ENCODE data around the gene SGK1. TPM values are rescaled to one million over a fixed set of nuclear protein-coding genes. Genes with fewer than 3 reads are reported as not detected.

The SGK1 gene
- total and polyA plus RNA-seq, 2 donors (not counting 1 experiment from before 2014, with no cell fraction given), result 37.3 to 57.8 TPM

DNA sequence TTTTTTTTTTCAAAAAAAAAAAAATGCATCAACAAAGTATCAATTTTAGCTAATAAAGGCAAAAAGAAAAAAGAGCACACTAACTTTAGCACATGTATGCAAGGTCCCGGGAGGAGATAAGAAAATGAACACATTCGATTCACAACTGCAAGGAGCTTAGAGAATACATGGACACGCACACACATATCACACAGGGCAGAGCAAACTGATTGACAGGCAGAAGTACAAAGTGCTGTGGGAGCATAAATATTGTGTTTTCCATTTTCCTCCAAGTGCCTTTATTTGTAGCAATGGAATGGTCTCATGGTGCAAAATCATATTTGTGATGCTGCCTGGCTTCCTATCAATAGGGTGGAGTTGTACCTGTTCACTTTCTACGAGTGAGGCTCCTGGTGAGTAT lies 63.8 kb downstream of the SGK1 start:
- no peak overlapping the region for H3K4me3 ChIP-seq (ENCODE audit: control extremely low read depth in 1 of 5, extremely low read depth in 1 of 5, insufficient read depth in 1 of 5, low read depth in 2 of 5, low read length in 4 of 5)
- Mint-ChIP-seq H3K27me3 (no peaks in the 10 kb centered on the region), H3K9me3 (ENCODE audit: insufficient read depth) (no peaks in the 10 kb centered on the region), H3K4me3 (no peak overlapping the region), H3K27ac (no peak overlapping the region), H3K4me1 (peaks cover 7% of the 10 kb centered on the region)
- no peak for DNase-seq
- H2AFZ ChIP-seq (ENCODE audit: insufficient read depth, low read depth, low read length, poor library complexity, severe bottlenecking), result no peak overlapping the region
- no peak overlapping the region for H3K9ac ChIP-seq (ENCODE audit: low read length)
- no peaks in the 10 kb centered on the region for H3K36me3 ChIP-seq (replicated peaks in 1 of 2; ENCODE audit: control extremely low read depth in 1 of 2, control insufficient read depth in 1 of 2, extremely low read depth in 1 of 2, insufficient read depth in 2 of 2, low read length in 1 of 2)
- H4K20me1 ChIP-seq (ENCODE audit: control insufficient read depth, insufficient read depth, low read length, poor library complexity, severe bottlenecking), result no peaks in the 10 kb centered on the region
- WGBS (ENCODE audit: insufficient coverage), result no CpG with 5 or more reads among the region's 4 CpGs
- peaks cover 8 to 9% of the 10 kb centered on the region in 2 donors for H3K4me1 ChIP-seq (ENCODE audit: control insufficient read depth in 2 of 2, insufficient read depth in 2 of 2, low read length in 2 of 2)
- CTCF ChIA-PET, result no interaction called here
- no peak overlapping the region for H3K27ac ChIP-seq (ENCODE audit: low read length in 2 of 2)
- TF ChIP-seq, protein P1, sequence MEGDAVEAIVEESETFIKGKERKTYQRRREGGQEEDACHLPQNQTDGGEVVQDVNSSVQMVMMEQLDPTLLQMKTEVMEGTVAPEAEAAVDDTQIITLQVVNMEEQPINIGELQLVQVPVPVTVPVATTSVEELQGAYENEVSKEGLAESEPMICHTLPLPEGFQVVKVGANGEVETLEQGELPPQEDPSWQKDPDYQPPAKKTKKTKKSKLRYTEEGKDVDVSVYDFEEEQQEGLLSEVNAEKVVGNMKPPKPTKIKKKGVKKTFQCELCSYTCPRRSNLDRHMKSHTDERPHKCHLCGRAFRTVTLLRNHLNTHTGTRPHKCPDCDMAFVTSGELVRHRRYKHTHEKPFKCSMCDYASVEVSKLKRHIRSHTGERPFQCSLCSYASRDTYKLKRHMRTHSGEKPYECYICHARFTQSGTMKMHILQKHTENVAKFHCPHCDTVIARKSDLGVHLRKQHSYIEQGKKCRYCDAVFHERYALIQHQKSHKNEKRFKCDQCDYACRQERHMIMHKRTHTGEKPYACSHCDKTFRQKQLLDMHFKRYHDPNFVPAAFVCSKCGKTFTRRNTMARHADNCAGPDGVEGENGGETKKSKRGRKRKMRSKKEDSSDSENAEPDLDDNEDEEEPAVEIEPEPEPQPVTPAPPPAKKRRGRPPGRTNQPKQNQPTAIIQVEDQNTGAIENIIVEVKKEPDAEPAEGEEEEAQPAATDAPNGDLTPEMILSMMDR (IDR thresholded peaks at IDR 0.05), result no peak
- TF ChIP-seq EZH2 (IDR thresholded peaks at IDR 0.05; ENCODE audit: borderline replicate concordance, insufficient read depth, low read depth, low read length, poor library complexity, severe bottlenecking), result no peak
- intact Hi-C loops (cut with micrococcal nuclease), result no loop called here
- POLR2A ChIA-PET, result interaction anchor here (0.6 kb wide), 1 partner anchor 241 kb away, joined by 5 read pairs; no protein-coding TSS in a partner anchor
- H3K9me3 ChIP-seq (ENCODE audit: control extremely low read depth in 1 of 3, control insufficient read depth in 2 of 3, insufficient read depth in 1 of 3, low read length in 2 of 3), result no peaks in the 10 kb centered on the region
- no peak for ATAC-seq (ENCODE audit: low read depth)
- H3K4me2 ChIP-seq (replicated peaks; ENCODE audit: low read depth, low read length, poor library complexity, severe bottlenecking), result no peak overlapping the region
- H3K79me2 ChIP-seq (ENCODE audit: control insufficient read depth, insufficient read depth, low read length), result no peaks in the 10 kb centered on the region
- H3K27me3 ChIP-seq (replicated peaks in 1 of 4; ENCODE audit: control extremely low read depth in 1 of 4, control insufficient read depth in 3 of 4, insufficient read depth in 4 of 4, low read length in 3 of 4), result no peaks in the 10 kb centered on the region

DNA sequence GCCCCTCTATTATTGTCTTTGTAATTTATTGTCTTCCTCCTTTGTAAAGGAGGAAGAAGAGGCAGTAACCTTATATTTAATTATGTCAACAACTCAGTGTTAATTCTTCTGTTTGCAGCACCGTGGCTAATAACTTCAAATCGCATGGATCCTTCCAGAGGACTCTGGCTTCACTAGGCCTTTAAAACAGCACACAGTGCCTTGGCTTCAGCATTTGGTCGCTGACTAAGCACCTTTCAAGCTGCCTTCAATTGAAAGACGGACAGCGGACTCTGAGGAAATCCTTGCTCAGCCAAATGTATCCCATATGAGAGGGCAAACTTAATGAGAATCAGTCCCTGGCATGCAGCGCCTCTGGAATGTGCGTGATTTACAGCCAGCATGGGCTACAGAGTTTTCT lies 64.2 kb downstream of the SGK1 start:
- no peak overlapping the region for H3K4me3 Mint-ChIP-seq
- no peak for DNase-seq
- H2AFZ ChIP-seq (ENCODE audit: insufficient read depth, low read depth, low read length, poor library complexity, severe bottlenecking), result no peak overlapping the region

More for the DNA sequence above, 64.2 kb downstream of the SGK1 start:
- 58% methylated on average over 5 of the region's 7 CpGs for WGBS (ENCODE audit: insufficient coverage)
- POLR2A ChIA-PET, result interaction anchor here (0.6 kb wide), 1 partner anchor 241 kb away, joined by 5 read pairs; no protein-coding TSS in a partner anchor
- H3K27ac ChIP-seq (ENCODE audit: low read length in 2 of 2), result no peak overlapping the region
- peaks cover 11% of the 10 kb centered on the region for H3K4me1 Mint-ChIP-seq
- ATAC-seq (ENCODE audit: low read depth), result no peak
- H3K4me2 ChIP-seq (replicated peaks; ENCODE audit: low read depth, low read length, poor library complexity, severe bottlenecking), result no peak overlapping the region
- H3K4me3 ChIP-seq (ENCODE audit: control extremely low read depth in 1 of 5, extremely low read depth in 1 of 5, insufficient read depth in 1 of 5, low read depth in 2 of 5, low read length in 4 of 5), result no peak overlapping the region
- no peak overlapping the region for H3K9ac ChIP-seq (ENCODE audit: low read length)
- CTCF ChIA-PET, result no interaction called here
- H3K9me3 Mint-ChIP-seq (ENCODE audit: insufficient read depth), result no peaks in the 10 kb centered on the region
- no peaks in the 10 kb centered on the region for H3K79me2 ChIP-seq (ENCODE audit: control insufficient read depth, insufficient read depth, low read length)
- no peaks in the 10 kb centered on the region for H3K36me3 ChIP-seq (replicated peaks in 1 of 2; ENCODE audit: control extremely low read depth in 1 of 2, control insufficient read depth in 1 of 2, extremely low read depth in 1 of 2, insufficient read depth in 2 of 2, low read length in 1 of 2)
- intact Hi-C loops (cut with micrococcal nuclease), result no loop called here
- no peaks in the 10 kb centered on the region for H4K20me1 ChIP-seq (ENCODE audit: control insufficient read depth, insufficient read depth, low read length, poor library complexity, severe bottlenecking)
- no peaks in the 10 kb centered on the region for H3K27me3 ChIP-seq (replicated peaks in 1 of 4; ENCODE audit: control extremely low read depth in 1 of 4, control insufficient read depth in 3 of 4, insufficient read depth in 4 of 4, low read length in 3 of 4)
- TF ChIP-seq EZH2 (IDR thresholded peaks at IDR 0.05; ENCODE audit: borderline replicate concordance, insufficient read depth, low read depth, low read length, poor library complexity, severe bottlenecking), result no peak
- TF ChIP-seq, protein P1 (IDR thresholded peaks at IDR 0.05), result no peak
- H3K27ac Mint-ChIP-seq, result no peak overlapping the region
- no peaks in the 10 kb centered on the region for H3K9me3 ChIP-seq (ENCODE audit: control extremely low read depth in 1 of 3, control insufficient read depth in 2 of 3, insufficient read depth in 1 of 3, low read length in 2 of 3)
- H3K27me3 Mint-ChIP-seq, result no peaks in the 10 kb centered on the region
- H3K4me1 ChIP-seq (ENCODE audit: control insufficient read depth in 2 of 2, insufficient read depth in 2 of 2, low read length in 2 of 2), result peaks cover 13% of the 10 kb centered on the region in 2 donors
